Trophoblast cell (in vitro differentiated cells and primary cell): ENCODE data around the gene GIMAP1.

ENCODE experiments used
- DNase-seq, 2 donors: peaks; one replicate each; pipeline ENCODE4 v3.0.0-alpha.2; 2016
- H2AFZ ChIP-seq: 2 replicates; pipeline ENCODE4 v1.6.1; 2013; ENCODE audit warnings: low read length, moderate library complexity, mild to moderate bottlenecking; ENCODE audit not compliant: insufficient read depth, poor library complexity
- H2AK5ac ChIP-seq: 2 replicates; pipeline ENCODE4 v1.6.1; 2013; ENCODE audit warnings: mild to moderate bottlenecking, low read length
- H2BK120ac ChIP-seq: 2 replicates; pipeline ENCODE4 v1.6.1; 2013; ENCODE audit warnings: low read length, mild to moderate bottlenecking, moderate library complexity; ENCODE audit not compliant: insufficient read depth, poor library complexity
- H2BK12ac ChIP-seq: 2 replicates; pipeline ENCODE4 v1.6.1; 2013; ENCODE audit warnings: mild to moderate bottlenecking, low read length, moderate library complexity
- H2BK5ac ChIP-seq: 2 replicates; pipeline ENCODE4 v1.6.1; 2013; ENCODE audit warnings: low read length, low read depth, moderate library complexity, mild to moderate bottlenecking; ENCODE audit not compliant: poor library complexity
- H3K14ac ChIP-seq: 2 replicates; pipeline ENCODE4 v1.6.1; 2013; ENCODE audit warnings: mild to moderate bottlenecking, low read length
- H3K18ac ChIP-seq: 2 replicates; pipeline ENCODE4 v1.6.1; 2013; ENCODE audit warnings: mild to moderate bottlenecking, low read length
- H3K23ac ChIP-seq: 2 replicates; pipeline ENCODE4 v1.6.1; 2013; ENCODE audit warnings: low read length
- H3K27ac ChIP-seq: 2 replicates; pipeline ENCODE4 v1.5.1; 2013; ENCODE audit warnings: low read depth, mild to moderate bottlenecking, inconsistent platforms, low read length, moderate library complexity
- H3K27me3 ChIP-seq: 2 replicates; pipeline ENCODE4 v1.6.1; 2013; ENCODE audit warnings: inconsistent platforms, mild to moderate bottlenecking, low read length, moderate library complexity; ENCODE audit not compliant: insufficient read depth
- H3K36me3 ChIP-seq, 2 experiments: 1 replicate in 1 of 2; 2 replicates in 1 of 2; pipeline ENCODE4 v1.6.1; 2013; ENCODE audit warnings: low read length in 2 of 2, mild to moderate bottlenecking in 2 of 2, moderate library complexity in 1 of 2; ENCODE audit not compliant: insufficient read depth in 2 of 2, control insufficient read depth in 1 of 2
- H3K4ac ChIP-seq: 2 replicates; pipeline ENCODE4 v1.6.1; 2013; ENCODE audit warnings: low read depth, mild to moderate bottlenecking, low read length, moderate library complexity
- H3K4me1 ChIP-seq, 2 experiments: 1 replicate in 1 of 2; 2 replicates in 1 of 2; pipeline ENCODE4 v1.6.1; 2013; ENCODE audit warnings: low read length in 2 of 2, mild to moderate bottlenecking in 2 of 2, moderate library complexity in 1 of 2; ENCODE audit not compliant: insufficient read depth in 2 of 2, control insufficient read depth in 1 of 2
- H3K4me2 ChIP-seq: 2 replicates; pipeline ENCODE4 v1.6.1; 2013; ENCODE audit warnings: inconsistent platforms, mild to moderate bottlenecking, low read length, moderate library complexity
- H3K4me3 ChIP-seq: 2 replicates; pipeline ENCODE4 v1.5.1; 2013; ENCODE audit warnings: mild to moderate bottlenecking, low read depth, low read length, inconsistent platforms
- H3K79me1 ChIP-seq: one replicate; pipeline ENCODE4 v1.6.1; 2013; ENCODE audit warnings: low read length
- H3K79me2 ChIP-seq: 2 replicates; pipeline ENCODE4 v1.6.1; 2013; ENCODE audit warnings: low read length, mild to moderate bottlenecking; ENCODE audit not compliant: control insufficient read depth, insufficient read depth, poor library complexity
- H3K9ac ChIP-seq: 2 replicates; pipeline ENCODE4 v1.6.1; 2013; ENCODE audit warnings: mild to moderate bottlenecking, low read length
- H3K9me3 ChIP-seq: 2 replicates; pipeline ENCODE4 v1.6.1; 2013; ENCODE audit warnings: low read depth, mild to moderate bottlenecking, control low read depth, inconsistent platforms, low read length; ENCODE audit not compliant: insufficient read depth
- H4K12ac ChIP-seq: 2 replicates; pipeline ENCODE4 v1.6.1; 2013; ENCODE audit warnings: low read depth, mild to moderate bottlenecking, low read length, moderate library complexity
- H4K8ac ChIP-seq: 2 replicates; pipeline ENCODE4 v1.6.1; 2013; ENCODE audit warnings: low read depth, mild to moderate bottlenecking, low read length, moderate library complexity
- H4K91ac ChIP-seq: one replicate; pipeline ENCODE4 v1.6.1; 2013; ENCODE audit warnings: low read depth, mild to moderate bottlenecking, low read length, moderate library complexity
- WGBS: extraction: QIAGEN DNeasy Blood & Tissue Kit; methylation state at CpG from one replicate; pipeline ENCODE4 v1.1.7; 2013; ENCODE audit warnings: missing lambda C conversion rate; ENCODE audit not compliant: insufficient read length, insufficient coverage; ENCODE audit errors: extremely low coverage; 5-methylcytosine and 5-hydroxymethylcytosine counted together

Gene GIMAP1

GRCh38 chr7:150734254-150734653 lies 17.8 kb downstream of the GIMAP1 start:
- Histone ChIP-seq H3K36me3 (no peaks in the 10 kb centered on the region), H3K9me3 (peaks cover 2% of the 10 kb centered on the region), H2BK12ac (no peak overlapping the region), H3K27ac (no peak overlapping the region), H3K9ac (no peak overlapping the region), H3K4me1 (no peaks in the 10 kb centered on the region), H3K18ac (no peak overlapping the region), H2BK120ac (no peak overlapping the region), H4K12ac (no peak overlapping the region), H4K91ac (no peak overlapping the region), H3K4me3 (no peak overlapping the region), H3K79me1 (no peaks in the 10 kb centered on the region), H2AK5ac (no peak overlapping the region), H2AFZ (no peak overlapping the region), H2BK5ac (no peak overlapping the region), H3K4ac (no peak overlapping the region), H3K79me2 (no peaks in the 10 kb centered on the region), H3K23ac (no peak overlapping the region), H3K27me3 (peaks cover 5% of the 10 kb centered on the region), H3K14ac (no peak overlapping the region), H4K8ac (no peak overlapping the region), H3K4me2 (no peak overlapping the region)
- no CpG with 5 or more reads among the region's 3 CpGs for WGBS
- no peak for DNase-seq

DNA sequence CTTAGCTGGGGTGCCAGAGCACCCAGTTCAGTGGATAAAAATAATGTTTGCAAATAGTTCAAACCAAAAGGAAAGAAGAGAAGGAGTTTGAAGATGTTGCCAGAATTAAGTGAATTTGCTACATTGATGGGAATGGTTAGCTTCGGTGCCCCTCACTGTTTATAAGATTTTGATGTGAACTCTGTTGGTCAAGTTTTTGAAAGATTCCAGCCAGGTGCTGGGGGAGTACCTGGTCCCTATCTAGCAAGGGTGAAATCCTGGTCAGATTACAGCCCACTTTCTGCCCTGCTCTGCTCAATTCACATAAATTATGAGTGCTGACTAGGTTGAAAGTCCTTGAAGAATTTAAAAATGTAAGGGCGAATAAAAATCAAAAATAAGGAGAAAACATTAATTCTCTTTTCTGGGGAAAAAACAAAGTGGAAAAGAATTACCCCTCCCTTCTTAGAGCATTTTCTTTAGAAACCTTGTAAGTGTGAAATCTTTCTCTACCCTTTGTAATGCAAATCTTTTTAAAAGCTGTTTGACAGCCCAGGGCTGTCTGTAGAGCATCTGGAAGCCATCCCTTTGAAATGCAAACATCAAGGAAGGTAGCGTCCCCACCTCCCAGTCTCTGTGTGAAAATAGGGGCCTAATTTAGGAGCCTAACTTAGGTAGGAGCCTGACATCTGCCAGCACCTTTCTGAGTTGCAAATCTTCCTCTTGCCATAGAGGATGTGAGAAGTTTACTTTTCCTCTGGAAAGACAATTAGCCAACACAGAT lies 19.4 kb downstream of the GIMAP1 start:
- Histone ChIP-seq H3K79me1 (no peaks in the 10 kb centered on the region), H3K27me3 (peaks cover 5% of the 10 kb centered on the region), H3K4me3 (no peak overlapping the region), H4K12ac (no peak overlapping the region), H2BK12ac (no peak overlapping the region), H3K23ac (no peak overlapping the region), H3K79me2 (no peaks in the 10 kb centered on the region), H3K18ac (no peak overlapping the region), H3K27ac (no peak overlapping the region), H4K8ac (no peak overlapping the region), H3K4ac (no peak overlapping the region), H2BK120ac (no peak overlapping the region), H3K36me3 (no peaks in the 10 kb centered on the region), H3K14ac (no peak overlapping the region), H4K91ac (no peak overlapping the region), H3K9ac (no peak overlapping the region), H2BK5ac (no peak overlapping the region), H3K9me3 (peaks cover 2% of the 10 kb centered on the region), H2AFZ (no peak overlapping the region), H2AK5ac (no peak overlapping the region), H3K4me2 (no peak overlapping the region), H3K4me1 (no peaks in the 10 kb centered on the region)
- no CpG with 5 or more reads among the region's 3 CpGs for WGBS
- DNase-seq, result no peak

DNA sequence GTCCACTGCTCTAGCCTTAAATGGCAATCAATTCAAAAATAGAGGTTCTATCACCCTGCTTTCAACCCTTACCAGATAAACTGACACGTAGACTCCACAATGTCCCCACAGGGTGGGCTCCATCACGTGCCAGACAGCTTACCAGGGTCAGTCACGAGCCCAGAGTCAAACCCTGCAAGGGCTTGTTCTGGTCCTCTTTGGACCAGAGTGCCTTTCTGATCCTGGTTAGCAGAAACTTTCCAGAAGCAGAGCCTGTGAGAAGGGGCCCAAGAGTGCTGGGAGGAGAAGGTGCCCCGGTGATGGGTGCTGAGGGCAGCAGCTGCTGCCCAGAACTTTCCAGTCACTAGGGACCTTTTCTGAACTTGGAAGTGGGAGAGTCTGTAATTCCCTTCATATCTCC lies 20.5 kb downstream of the GIMAP1 start:
- Histone ChIP-seq H3K36me3 (no peaks in the 10 kb centered on the region), H3K14ac (no peak overlapping the region), H3K4me1 (no peaks in the 10 kb centered on the region), H3K4me3 (no peak overlapping the region), H2AK5ac (no peak overlapping the region), H3K4ac (no peak overlapping the region), H2AFZ (no peak overlapping the region), H3K23ac (no peak overlapping the region), H4K12ac (no peak overlapping the region), H2BK5ac (no peak overlapping the region), H2BK12ac (no peak overlapping the region), H4K8ac (no peak overlapping the region), H2BK120ac (no peak overlapping the region), H3K9ac (no peak overlapping the region), H3K4me2 (no peak overlapping the region), H3K18ac (no peak overlapping the region), H3K9me3 (peaks cover 2% of the 10 kb centered on the region), H3K27me3 (peaks cover 8% of the 10 kb centered on the region), H3K79me2 (no peaks in the 10 kb centered on the region), H3K79me1 (no peaks in the 10 kb centered on the region), H4K91ac (no peak overlapping the region), H3K27ac (no peak overlapping the region)
- no CpG with 5 or more reads among the region's 4 CpGs for WGBS
- no peak for DNase-seq

- H3K27ac ChIP-seq, result no peak within 1 kb of the TSS
- no peak within 1 kb of the TSS for H4K12ac ChIP-seq
- H2BK5ac ChIP-seq, result no peak within 1 kb of the TSS
- H3K4me2 ChIP-seq, result no peak within 1 kb of the TSS
- H3K79me1 ChIP-seq, result no peaks in the 10 kb centered on the region
- no peak within 1 kb of the TSS for H3K4ac ChIP-seq
- no peak within 1 kb of the TSS for H2BK12ac ChIP-seq
- no peak within 1 kb of the TSS for H2AK5ac ChIP-seq
- no peak within 1 kb of the TSS for H4K8ac ChIP-seq
- no peaks in the 10 kb centered on the region for H3K79me2 ChIP-seq
- H3K14ac ChIP-seq, result no peak within 1 kb of the TSS
- no peak within 1 kb of the TSS for H3K4me3 ChIP-seq
- H3K9ac ChIP-seq, result no peak within 1 kb of the TSS
- no peak within 1 kb of the TSS for H2AFZ ChIP-seq
- no peak for DNase-seq
- H4K91ac ChIP-seq, result no peak within 1 kb of the TSS
- H3K23ac ChIP-seq, result no peak within 1 kb of the TSS
- H3K4me1 ChIP-seq, result no peaks in the 10 kb centered on the region
- no peak within 1 kb of the TSS for H2BK120ac ChIP-seq
- no peak within 1 kb of the TSS for H3K18ac ChIP-seq
- peaks cover 2% of the 10 kb centered on the region for H3K9me3 ChIP-seq
- H3K36me3 ChIP-seq, result no peaks in the 10 kb centered on the region
- WGBS, result no CpG with 5 or more reads among the region's 14 CpGs
- peaks cover 8% of the 10 kb centered on the region for H3K27me3 ChIP-seq
These were observed 21.0 kb downstream of the GIMAP1 start, which contains the start of gene GIMAP5 for GRCh38 chr7:150737265-150738055. Gene GIMAP5, plus strand, starts transcription at chr7:150737418. Its CDS starts 3,467 bp downstream, at chr7:150740885.
